GM23248 (cell line): Measurements from ENCODE around the gene DUOXA1.
"Not testable (repeated sequence)": the region's sequence is repeated elsewhere in the genome, so short reads cannot be mapped to it uniquely, and the experiment has no call there.

Source experiments
- EZH2 ChIP-seq: fragments of 200-600 bp; sonication (generic); IDR thresholded peaks from 2 replicates; pipeline ENCODE4 v1.6.1; 2018; ENCODE audit warnings: antibody characterized with exemption, mild to moderate bottlenecking; ENCODE audit not compliant: insufficient read depth, poor library complexity, severe bottlenecking
- EZH2phosphoT487 ChIP-seq: fragments of 200-600 bp; sonication (generic); IDR thresholded peaks from 2 replicates; pipeline ENCODE4 v1.6.1; 2018; ENCODE audit warnings: antibody characterized with exemption, moderate library complexity, mild to moderate bottlenecking, low read depth; ENCODE audit not compliant: insufficient read depth

- not testable (repeated sequence) for TF ChIP-seq EZH2phosphoT487, EZH2
These were observed 52.3 kb downstream of the DUOXA1 start for GRCh38 chr15:45077391-45077790.
